DMS 273 treated with DMSO at 0.1 percent for 48 hours (cell line): Measurements from ENCODE around the gene BDH2.

Experiments
- DNase-seq: peaks from one replicate; lab custom pipeline; 2025; lab: John Stamatoyannopoulos, UW

BDH2 gene

DNA sequence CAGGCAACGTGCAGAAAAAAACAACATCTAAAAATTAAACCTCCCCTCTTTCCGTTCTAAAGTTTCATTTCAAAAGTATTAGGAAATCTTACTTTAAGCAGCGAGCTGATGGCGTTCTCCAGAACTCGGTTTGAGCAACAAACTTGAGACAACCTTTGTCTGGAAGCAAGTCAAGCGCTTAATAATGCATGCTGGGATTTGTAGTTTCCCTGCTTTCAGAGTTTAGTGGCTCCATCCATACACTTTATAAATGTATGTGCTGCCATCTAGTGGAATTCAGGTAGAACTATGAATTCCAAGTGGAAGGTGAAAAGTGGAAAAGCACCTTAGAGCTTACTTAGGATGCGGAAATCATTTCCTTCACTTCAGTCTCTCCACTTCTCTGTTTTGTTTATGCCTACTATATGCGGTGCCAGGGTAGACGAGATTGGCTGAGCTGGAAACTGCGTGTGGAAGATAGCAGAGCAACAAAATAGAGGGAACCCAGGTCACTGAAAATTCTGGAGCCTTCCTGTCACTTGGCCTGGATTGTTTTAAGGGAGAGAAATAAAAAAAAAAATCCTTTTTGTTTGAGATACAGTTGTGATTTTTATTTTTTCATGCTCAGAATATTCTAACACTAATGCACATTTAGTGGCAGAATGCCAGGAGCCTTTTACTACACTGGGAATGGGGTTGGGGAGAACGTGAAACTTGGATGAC, at the start of gene BDH2:
Gene BDH2 (minus strand): TSS at position 144 of the 702 bp plus-strand sequence. CDS start 3,580 bp downstream, outside the sequence.
- peak; percentile 73 for DNase-seq

DNA sequence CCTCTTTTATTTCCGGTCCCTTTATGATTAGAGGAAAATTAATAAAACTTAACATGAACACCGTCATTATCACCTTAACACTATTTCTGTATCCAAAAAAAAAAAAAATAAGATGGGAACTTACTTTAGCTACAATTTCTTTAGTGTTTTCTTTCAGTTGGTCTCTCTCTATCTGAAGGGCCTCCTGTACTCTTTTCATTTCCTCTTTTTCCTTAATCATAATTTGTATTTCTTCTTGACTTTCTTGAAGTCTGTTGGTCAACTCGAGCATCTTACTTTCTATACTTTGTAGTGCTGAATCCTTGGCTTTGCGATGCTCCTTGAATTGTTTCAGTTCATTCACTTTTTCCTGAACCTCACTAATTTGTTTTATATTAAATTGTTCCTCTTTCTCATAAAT, 45.3 kb upstream of the BDH2 start:
- no peak for DNase-seq

DNA sequence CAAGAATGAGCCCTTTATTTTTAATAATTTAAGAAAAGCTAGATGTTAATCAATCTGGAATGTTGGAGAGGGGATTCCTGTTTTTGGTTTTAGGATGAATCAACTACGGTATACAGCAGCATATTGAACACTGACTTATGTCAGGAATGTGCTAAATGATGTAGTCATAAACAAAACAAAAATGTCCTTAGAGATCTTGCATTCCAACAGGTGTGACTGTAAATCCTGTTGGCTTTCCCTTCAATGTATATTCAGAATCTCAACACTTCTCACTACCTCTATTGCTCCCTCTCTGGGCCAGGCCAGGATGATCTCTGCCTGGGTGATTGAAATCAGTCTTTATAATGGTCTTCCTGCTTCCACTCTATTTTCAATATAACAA, 37.8 kb upstream of the BDH2 start:
- no peak for DNase-seq

DNA sequence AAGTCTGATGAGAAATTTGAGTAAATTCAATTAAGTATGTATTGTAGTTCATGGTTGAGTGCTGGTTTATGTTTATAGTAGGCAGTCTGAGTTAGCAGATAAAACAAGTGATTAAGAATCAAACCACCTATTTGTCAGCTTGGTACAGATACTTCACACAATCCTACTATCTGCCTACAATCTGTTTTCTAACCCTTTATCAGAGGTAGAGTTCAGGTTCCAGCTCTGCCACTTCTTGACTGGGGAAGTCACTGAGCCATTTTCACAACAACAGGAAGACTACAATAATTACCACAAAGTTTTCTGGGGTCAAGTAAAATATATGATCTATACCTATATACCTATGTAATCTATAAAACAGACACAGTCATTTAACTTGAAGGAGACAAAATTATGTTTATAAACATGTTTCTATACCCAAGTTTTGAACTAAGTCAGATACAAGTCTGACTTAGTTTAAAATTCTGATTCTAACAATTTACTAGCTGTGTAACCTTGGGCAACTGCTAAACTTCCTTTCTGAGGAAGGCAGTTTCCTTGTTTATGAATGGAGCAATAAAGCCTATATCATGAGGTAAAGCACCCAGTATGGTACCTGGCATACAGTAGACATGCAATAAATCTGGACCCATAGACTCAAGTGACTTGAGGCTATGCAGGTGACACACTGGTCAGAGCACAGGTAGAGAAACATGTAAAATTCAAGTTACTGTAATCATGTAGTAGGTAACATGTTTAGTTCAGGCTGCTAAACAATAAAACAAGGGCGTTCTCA, 37.2 kb upstream of the BDH2 start:
- no peak for DNase-seq

DNA sequence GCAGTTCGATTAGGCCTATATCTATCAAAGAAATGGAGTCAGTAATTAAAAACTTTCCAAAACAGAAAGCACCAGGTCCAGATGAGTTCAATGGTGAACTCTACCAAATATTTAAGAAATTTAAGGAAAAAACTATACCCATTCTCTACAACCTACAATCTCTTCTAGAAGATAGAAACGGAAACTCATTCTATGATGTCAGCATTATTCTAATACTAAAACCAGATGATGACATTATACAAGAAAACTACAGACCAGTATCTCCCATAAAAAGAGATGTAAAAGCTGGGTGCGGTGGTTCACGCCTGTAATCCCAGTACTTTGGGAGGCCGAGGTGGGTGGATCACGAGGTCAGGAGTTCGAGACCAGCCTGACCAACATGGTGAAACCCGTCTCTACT, 29.5 kb upstream of the BDH2 start:
- no peak for DNase-seq

DNA sequence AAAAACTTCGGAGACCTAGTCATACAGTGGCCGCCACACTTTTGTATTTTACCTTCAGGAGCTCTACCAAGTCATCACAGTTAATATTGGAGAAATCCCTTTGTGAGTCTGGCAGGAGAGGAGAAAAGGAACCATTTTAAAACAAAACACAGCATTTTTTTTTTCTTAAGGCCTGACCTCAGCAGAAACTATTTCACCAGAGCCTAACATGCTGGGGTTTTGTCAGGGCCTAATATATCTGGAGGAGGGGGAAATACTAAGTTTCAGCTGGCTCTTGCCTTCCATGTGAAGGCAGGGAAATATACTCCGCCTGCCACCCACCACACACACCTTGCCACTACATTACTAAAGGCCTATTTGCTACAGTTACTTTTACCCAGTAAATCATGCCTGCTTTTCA, 26.5 kb upstream of the BDH2 start:
- DNase-seq, result no peak

DNA sequence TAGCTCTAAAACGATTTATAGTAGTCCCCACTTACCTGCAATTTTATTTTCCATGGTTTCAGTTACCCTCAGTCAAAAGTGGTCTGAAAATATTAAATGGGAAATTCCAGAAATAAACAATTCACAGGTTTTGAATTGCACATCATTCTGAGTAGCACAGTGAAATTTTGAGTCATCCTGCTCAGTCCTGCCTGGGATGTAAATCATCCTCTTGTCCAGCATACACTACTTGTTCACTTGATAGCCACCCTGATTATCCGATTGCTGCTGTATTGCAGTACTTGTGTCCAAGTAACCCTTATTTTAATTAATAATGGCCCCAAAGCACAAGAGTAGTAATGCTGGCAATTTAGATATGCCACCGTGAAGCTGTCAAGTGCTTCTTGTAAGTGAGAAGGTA, 23.5 kb upstream of the BDH2 start:
- DNase-seq, result no peak

DNA sequence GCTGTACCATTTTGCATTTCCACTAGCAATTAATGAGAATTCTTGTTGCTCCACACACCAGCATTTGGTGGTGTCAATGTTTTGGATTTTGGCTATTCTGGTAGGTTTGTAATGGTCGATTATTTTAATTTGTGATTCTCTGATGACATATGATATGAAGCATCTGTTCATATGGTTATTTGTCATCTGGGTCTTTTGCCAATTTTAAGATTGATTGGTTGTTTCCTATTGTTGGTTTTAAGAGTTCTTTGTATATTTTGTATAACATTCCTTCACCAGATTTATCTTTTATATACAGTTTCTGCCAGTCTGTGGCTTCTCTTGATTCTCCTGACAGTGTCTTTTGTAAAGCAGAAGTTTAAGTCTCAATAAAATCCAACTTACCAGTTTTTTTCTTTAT, 18.5 kb upstream of the BDH2 start:
- no peak for DNase-seq

DNA sequence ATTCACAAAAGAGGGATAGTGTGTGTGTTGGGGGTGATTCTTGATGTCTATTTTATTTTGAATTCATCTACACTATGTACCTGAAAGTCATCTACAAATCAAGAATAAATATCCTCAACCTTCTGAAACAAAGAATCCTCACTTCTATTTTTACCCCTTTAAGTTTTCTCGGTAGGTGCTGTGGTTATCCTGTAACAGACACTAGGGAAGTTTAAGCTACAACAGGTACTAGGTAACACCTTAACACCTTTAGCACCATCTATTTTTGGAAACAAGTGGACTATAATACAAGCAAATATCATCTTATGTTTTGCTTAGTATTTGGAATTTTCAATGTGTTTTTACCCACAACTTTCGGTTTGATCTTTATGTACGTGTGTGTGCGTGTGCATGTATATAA, 12.0 kb upstream of the BDH2 start:
- DNase-seq, result no peak

DNA sequence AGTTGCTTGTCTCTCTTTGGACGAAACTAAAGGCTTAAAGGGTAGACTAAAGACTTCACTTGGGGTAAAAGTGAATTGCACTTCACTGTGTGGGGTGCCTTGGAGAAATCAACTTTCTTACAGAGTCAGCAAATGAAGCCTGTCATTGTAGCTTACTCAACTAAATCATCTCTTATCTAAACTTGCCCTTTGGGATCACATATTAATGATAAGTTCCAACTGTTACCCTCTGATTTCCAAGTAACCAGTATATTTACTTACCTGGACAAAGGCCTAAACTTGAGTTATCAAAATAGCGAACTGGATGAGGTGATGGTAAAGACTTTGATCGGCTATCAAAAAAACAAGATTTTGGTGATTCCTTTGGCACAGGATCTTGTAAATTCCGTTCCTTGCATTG, 8.9 kb upstream of the BDH2 start:
- no peak for DNase-seq

DNA sequence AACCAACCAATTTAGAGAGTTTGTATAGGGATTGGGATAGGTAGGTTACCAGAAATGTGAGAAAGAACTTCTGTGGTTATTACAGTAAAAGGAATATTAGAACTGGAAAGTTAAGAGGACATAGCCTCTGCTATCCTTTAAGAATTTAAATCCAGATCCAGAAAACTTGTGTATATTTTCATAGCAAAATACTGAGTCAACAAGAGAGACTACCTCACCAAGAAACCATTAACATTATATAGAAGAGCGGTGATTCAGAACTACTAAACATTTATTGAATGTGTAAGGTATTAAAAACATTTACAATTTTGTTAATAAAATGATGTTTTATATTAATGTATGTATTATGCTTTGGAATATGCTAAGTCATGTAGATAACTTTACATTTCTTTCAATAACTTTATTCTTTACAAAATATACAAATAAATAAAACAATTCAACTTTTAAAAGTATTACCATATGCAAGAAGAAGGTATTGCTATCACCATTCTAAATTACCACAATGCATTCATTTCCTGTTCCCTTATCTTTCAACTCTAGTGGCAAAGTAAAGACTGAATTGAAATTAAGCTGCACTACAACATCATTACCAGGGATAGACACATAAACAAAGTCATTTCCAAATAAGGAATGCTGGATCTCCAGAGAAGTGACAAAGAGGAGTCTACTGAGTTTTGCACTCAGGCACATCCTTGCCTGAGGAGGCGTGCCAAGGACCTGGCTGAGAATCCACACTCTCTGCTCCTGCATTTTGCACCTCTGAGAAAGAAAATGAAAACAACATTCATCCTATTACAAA, 6.1 kb upstream of the BDH2 start:
- DNase-seq, result no peak

DNA sequence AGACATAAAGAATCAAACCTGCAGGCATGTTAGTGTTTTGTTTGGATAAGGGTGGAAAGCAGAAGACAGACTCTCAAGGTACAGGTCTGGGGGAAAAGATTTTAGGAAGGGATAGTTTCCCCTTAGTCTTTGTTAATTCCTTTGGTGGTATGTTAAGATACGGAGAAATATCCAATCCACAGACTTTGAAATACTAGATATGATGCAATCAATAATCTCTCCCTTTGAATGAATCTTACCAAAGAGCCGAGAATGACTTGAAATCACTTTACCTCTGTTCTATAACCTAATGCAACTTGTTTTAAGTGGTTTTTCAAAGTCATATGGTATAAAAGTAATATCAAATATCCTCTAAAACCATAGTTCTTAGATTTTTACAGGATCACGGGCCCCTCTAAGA, 5.3 kb upstream of the BDH2 start:
- DNase-seq, result no peak

DNA sequence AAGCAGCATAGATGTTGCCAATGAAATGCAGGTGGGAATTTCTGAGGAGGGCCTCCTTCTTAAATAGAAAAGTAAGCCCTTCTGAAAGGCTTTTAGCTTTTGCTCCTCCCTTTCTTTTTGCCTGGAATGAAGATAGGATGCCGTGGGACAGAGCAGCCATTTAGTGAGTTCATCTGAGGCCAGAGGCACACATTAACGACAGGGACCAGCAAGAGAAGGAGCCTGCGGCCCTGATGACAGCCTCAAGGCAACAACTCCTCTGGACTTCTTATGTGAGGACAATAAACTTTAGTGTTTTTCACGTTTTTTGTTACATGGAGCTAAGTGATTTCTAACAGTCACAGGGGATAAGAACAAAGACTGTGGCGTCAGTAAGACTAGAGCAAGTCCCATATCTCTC, 1.1 kb upstream of the BDH2 start:
- no peak for DNase-seq

DNA sequence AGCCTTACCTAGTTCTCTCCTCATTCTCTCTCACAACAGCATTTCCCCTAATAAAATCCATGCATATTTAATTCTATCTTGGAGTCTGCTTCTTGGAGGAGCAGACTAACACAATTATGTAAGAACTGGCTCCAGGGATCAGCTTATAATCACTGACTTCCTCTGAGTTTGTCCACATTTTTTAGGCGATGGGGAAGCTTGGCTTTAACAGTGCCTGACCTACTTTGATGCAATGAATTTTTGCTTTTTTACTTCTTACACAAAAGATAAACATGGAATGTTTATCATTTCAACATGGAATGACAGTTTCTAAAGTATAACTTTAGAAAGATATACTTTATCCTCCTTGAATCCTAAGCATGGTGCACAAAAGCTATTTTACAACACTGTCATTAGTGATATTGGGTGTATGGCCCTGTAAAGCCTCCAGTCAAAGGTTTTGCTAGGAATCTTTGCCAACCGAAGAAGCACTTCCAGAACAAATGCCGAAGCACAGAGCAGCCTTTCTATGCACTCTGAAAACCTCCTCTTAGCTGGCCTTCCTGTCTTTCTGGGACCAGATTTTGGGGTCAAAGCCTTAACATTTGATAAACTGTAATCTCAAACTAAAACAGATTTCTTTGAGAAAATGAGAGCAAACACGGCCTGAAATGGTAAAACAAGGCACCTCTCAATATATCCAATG, 736 bp downstream of the BDH2 start:
- no peak for DNase-seq

DNA sequence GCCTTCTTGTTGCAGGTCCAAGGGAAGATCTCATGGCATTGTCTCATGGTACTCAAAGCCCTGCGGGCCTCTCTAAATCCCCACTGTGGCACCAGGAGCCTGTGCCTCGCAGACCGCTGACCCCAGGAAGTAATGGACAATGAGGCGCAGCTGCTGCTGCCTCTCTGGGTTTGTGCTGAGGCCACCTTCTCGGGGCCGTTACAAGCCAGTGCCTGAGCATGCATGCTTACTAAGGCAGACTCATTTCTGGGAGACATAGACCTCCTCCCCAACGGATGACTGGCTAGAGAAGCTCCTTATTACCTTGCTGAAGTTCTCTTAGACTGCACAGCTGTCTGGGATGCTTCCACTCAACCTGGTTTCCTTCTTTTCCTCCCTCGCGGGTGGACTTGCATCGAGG, 1.3 kb downstream of the BDH2 start:
- no peak for DNase-seq

DNA sequence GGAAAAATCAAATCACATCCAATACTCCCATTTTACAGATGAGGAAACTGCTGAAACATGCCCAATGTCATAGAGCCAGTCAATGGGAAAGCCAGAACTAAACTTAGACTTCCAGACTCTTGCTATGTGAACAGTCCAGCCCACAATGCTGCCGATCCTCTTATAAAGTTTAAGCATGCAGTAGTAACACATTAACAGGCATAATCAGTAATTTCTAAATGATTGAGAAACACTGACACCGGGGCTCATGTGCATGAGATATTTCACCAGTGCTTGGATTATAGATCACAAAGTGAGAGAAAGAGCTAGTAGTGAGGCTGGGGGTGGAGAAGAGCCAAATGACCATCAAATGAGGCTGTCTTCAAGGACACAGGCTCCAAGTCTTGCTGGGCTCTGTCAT, 2.5 kb downstream of the BDH2 start:
- DNase-seq, result no peak

DNA sequence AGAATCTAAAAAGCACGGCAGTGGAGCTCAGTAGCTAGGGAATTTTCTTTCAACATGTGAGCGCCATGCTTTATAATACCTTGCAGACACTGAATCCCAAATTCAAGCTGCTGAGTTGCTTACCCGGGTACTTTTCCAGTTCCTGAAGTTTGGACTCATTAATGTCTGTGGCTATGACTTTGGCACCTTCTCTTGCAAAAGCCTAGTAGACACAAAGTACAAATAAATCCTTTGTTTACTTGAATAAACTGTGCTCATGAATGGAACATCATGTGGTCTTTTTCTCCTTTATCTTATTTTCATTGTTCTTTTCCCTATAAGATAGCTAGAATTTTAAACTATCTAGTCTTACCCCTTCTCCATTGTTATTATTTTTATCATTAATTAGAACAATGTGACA, 4.6 kb downstream of the BDH2 start:
- no peak for DNase-seq

DNA sequence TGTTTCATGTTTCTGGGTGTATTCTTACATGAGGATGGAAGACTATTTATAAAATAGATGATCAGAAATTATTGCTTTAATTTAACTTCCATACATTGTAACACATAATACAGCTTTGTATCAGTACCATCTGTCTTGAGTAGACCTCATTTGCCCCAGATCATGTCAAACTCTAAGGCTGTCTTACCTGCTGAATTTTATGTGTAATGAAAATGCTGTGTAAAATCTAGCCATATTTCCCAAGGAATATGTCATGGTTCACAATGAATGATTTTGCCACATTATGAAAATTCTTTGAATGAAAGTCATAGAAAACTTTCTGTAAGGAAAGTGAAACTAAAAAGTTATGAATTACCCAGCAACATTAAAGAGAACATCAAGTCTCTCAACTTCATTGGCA, 7.4 kb downstream of the BDH2 start:
- no peak for DNase-seq

DNA sequence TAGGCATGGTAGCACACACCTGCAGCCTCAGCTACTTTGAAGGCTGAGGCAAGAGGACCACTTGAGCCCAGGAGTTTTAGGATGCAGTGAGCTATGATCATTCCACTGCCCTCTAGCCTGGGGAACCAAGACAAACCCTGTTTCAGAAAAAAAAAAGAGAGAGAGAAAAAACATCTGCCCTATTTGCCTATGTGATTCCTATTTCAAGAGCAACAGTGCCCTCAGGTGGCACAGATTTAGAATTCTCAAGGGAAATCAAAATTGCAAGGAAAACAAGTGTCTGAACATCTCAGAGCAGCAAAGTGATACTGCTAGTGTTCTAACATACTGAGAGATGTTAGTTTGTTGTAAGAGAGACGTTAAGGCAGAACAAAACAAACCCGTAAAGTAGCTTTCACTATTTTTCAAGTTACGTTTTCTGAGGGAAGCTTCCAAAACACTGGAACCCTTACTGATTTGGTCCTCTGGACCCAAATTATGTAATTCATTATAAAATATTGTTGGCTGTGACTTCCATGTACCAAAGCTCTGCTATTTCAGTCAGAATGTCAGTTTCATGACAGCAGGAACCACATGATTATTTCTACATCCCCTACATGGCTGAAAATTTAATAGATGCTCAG, 7.9 kb downstream of the BDH2 start:
- DNase-seq, result peak; percentile 11

DNA sequence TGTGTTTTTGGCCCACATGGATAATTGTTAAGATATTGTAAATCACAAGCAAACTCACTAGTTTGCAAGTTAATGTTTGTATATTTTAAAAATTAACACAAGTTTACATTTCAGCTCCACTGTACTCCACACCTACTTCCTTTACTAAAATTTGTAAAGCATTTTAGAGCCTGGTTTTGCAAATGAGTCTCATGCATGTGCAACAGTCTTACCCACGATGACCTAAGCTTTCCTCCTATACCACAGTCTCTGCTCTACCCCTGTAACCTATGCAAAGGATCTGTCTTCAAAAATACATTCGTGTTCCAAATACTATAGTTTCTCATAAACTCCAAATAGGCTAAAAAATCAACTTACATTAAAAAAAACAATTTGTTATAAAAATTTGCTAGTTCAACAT, 10.2 kb downstream of the BDH2 start:
- no peak for DNase-seq

DNA sequence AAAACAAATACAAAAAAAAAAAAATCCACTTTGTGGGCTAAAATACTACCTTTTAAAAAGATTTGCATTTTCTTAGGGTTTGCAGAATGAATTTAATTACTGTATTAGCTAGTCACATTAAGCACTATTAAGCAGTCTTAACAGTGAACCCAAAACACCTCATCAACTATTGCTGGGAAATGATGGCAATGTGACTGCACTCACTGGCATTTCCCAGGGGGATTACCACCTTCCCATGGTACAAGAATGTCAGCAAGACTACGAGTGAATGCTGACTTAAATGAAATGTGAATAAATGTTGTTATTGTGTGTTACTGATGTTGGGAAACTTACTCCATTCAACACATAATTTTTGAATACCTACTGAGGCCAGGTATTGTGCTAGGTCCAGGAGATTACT, 13.1 kb downstream of the BDH2 start:
- DNase-seq, result no peak
